Tibial nerve (tissue), 3 donors: ENCODE data around the gene DYDC1.

Experiments used
- POLR2A ChIP-seq, 2 donors: fragments of 450-650 bp; IDR thresholded peaks; one replicate each; pipeline ENCODE4 v1.6.1; 2017; ENCODE audit warnings: antibody characterized with exemption in 2 of 2, mild to moderate bottlenecking in 2 of 2, moderate library complexity in 2 of 2
- TF ChIP-seq, protein P1 (sequence below), 5 experiments: fragments of 200-600 bp in 3 of 5; fragments of 450-650 bp in 2 of 5; sonication (generic) in 3 of 5; IDR thresholded peaks; one replicate each; pipeline ENCODE4 v1.5.1; 2016 to 2019; ENCODE audit warnings: antibody characterized with exemption in 5 of 5, mild to moderate bottlenecking in 3 of 5, moderate library complexity in 2 of 5

DNA sequence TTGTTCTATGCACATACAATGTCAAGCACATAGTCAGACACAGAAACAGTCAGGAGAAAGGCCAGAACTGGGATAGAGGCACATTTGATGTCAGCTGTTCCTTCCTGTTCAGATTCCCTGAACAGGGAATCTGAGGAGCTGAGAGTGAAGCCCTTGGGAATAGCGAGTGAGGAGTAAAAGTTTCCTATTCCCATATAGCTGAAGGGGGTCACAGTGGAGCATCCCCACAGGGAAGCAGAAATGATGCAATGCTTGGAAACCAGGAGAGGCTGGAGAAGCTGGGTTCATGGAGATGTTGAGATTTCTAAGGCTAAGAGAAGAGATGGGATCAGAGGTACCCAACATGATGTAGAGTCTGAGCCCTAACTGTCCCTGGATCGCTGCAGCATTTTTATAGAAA lies 40.5 kb upstream of the DYDC1 start:
- TF ChIP-seq, protein P1, sequence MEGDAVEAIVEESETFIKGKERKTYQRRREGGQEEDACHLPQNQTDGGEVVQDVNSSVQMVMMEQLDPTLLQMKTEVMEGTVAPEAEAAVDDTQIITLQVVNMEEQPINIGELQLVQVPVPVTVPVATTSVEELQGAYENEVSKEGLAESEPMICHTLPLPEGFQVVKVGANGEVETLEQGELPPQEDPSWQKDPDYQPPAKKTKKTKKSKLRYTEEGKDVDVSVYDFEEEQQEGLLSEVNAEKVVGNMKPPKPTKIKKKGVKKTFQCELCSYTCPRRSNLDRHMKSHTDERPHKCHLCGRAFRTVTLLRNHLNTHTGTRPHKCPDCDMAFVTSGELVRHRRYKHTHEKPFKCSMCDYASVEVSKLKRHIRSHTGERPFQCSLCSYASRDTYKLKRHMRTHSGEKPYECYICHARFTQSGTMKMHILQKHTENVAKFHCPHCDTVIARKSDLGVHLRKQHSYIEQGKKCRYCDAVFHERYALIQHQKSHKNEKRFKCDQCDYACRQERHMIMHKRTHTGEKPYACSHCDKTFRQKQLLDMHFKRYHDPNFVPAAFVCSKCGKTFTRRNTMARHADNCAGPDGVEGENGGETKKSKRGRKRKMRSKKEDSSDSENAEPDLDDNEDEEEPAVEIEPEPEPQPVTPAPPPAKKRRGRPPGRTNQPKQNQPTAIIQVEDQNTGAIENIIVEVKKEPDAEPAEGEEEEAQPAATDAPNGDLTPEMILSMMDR (IDR thresholded peaks at IDR 0.05) = no peak
- no peak for TF ChIP-seq POLR2A (IDR thresholded peaks at IDR 0.05)
